Fibroblast of the conjunctiva (primary cell): Measurements from ENCODE around the gene CLEC17A.
"Not testable (repeated sequence)": the region's sequence is repeated elsewhere in the genome, so short reads cannot be mapped to it uniquely, and the experiment has no call there.

Source experiments
- DNase-seq: peaks from one replicate; pipeline ENCODE4 v3.0.0-alpha.2; 2010; ENCODE audit warnings: low read depth

The CLEC17A gene

GRCh38 chr19:14582894-14583340 is at the start of gene CLEC17A:
Gene CLEC17A (plus strand): TSS chr19:14583084. CDS start chr19:14583161, 77 bp downstream.
- DNase-seq: no peak

GRCh38 chr19:14533450-14533849 is 49.4 kb upstream of the CLEC17A start:
- DNase-seq: no peak

- no peak for DNase-seq
These were observed 45.8 kb upstream of the CLEC17A start for GRCh38 chr19:14536926-14537692.

GRCh38 chr19:14540741-14541525 is 42.0 kb upstream of the CLEC17A start:
- no peak for DNase-seq

GRCh38 chr19:14541979-14542378 is 40.9 kb upstream of the CLEC17A start:
- not testable (repeated sequence) for DNase-seq

GRCh38 chr19:14542711-14543328 is 40.1 kb upstream of the CLEC17A start:
- DNase-seq: no peak

- no peak for DNase-seq
These were observed 38.8 kb upstream of the CLEC17A start for GRCh38 chr19:14544047-14544446.

GRCh38 chr19:14544977-14545715 is 37.7 kb upstream of the CLEC17A start:
- no peak for DNase-seq

GRCh38 chr19:14545716-14546082 is 37.2 kb upstream of the CLEC17A start:
- no peak for DNase-seq

- no peak for DNase-seq
These were observed 32.6 kb upstream of the CLEC17A start for GRCh38 chr19:14550201-14550754.

- not testable (repeated sequence) for DNase-seq
These were observed 31.5 kb upstream of the CLEC17A start for GRCh38 chr19:14551134-14552005.

- DNase-seq: not testable (repeated sequence)
These were observed 30.9 kb upstream of the CLEC17A start for GRCh38 chr19:14552006-14552360.

- no peak for DNase-seq
These were observed 29.6 kb upstream of the CLEC17A start for GRCh38 chr19:14553042-14553938.

- DNase-seq: no peak
These were observed 29.0 kb upstream of the CLEC17A start for GRCh38 chr19:14553939-14554243.

GRCh38 chr19:14554382-14554812 is 28.5 kb upstream of the CLEC17A start:
- DNase-seq: no peak

GRCh38 chr19:14555918-14556661 is 26.8 kb upstream of the CLEC17A start:
- DNase-seq: no peak

GRCh38 chr19:14556662-14557188 is 26.2 kb upstream of the CLEC17A start:
- DNase-seq: peak; percentile 77

- DNase-seq: no peak
These were observed 24.4 kb upstream of the CLEC17A start for GRCh38 chr19:14558370-14559066.
